SK-N-SH treated with all-trans-retinoic acid at 6 μM for 48 hours (cell line): ENCODE results near the gene LAMB1.

Source experiments
- ARNTL ChIP-seq: fragments of 450-650 bp; formaldehyde crosslinking; IDR thresholded peaks from 2 replicates; pipeline ENCODE4 v1.5.0; 2020; ENCODE audit warnings: low read depth, mild to moderate bottlenecking, moderate library complexity, borderline replicate concordance
- BACH2 ChIP-seq: fragments of 250-450 bp; sonication (Bioruptor Pico); IDR thresholded peaks from 2 replicates; pipeline ENCODE4 v1.9.0; 2021; ENCODE audit warnings: mild to moderate bottlenecking, borderline replicate concordance
- CREB5 ChIP-seq: fragments of 250-450 bp; sonication (Bioruptor Pico); IDR thresholded peaks from 2 replicates; pipeline ENCODE4 v1.5.1; 2020; ENCODE audit warnings: low read depth, mild to moderate bottlenecking, moderate library complexity
- CSRNP3 ChIP-seq: fragments of 250-450 bp; sonication (Bioruptor Pico); IDR thresholded peaks from 2 replicates; pipeline ENCODE4 v1.5.1; 2021; ENCODE audit warnings: mild to moderate bottlenecking, moderate library complexity
- ISL1 ChIP-seq: fragments of 250-450 bp; sonication (Bioruptor Pico); IDR thresholded peaks from 2 replicates; pipeline ENCODE4 v2.1.2; 2022; ENCODE audit warnings: mild to moderate bottlenecking, moderate library complexity
- PATZ1 ChIP-seq: fragments of 250-450 bp; sonication (Bioruptor Pico); IDR thresholded peaks from 2 replicates; pipeline ENCODE4 v1.8.0; 2020; ENCODE audit warnings: mild to moderate bottlenecking, moderate library complexity, borderline replicate concordance
- POU6F1 ChIP-seq: fragments of 250-450 bp; sonication (Bioruptor Pico); IDR thresholded peaks from 2 replicates; pipeline ENCODE4 v1.8.0; 2021; ENCODE audit warnings: low read depth, mild to moderate bottlenecking, moderate library complexity, borderline replicate concordance
- PPARA ChIP-seq: fragments of 250-450 bp; sonication (Bioruptor Pico); IDR thresholded peaks from 2 replicates; pipeline ENCODE4 v1.5.0; 2020; ENCODE audit warnings: mild to moderate bottlenecking, borderline replicate concordance
- RARB ChIP-seq: fragments of 250-450 bp; sonication (Bioruptor Pico); IDR thresholded peaks from 2 replicates; pipeline ENCODE4 v1.8.0; 2021; ENCODE audit warnings: mild to moderate bottlenecking, moderate library complexity
- TCF4 ChIP-seq: fragments of 250-450 bp; sonication (Bioruptor Pico); IDR thresholded peaks from 2 replicates; pipeline ENCODE4 v1.8.0; 2021; ENCODE audit warnings: mild to moderate bottlenecking, moderate library complexity, borderline replicate concordance
- ZFP3 ChIP-seq: fragments of 250-450 bp; sonication (Bioruptor Pico); IDR thresholded peaks from 2 replicates; pipeline ENCODE4 v1.5.0; 2020; ENCODE audit warnings: mild to moderate bottlenecking, moderate library complexity
- ZFP30 ChIP-seq: fragments of 450-650 bp; formaldehyde crosslinking; IDR thresholded peaks from 2 replicates; pipeline ENCODE4 v1.5.0; 2022; ENCODE audit warnings: mild to moderate bottlenecking, moderate library complexity
- ZNF565 ChIP-seq: fragments of 450-650 bp; formaldehyde crosslinking; conservative IDR thresholded peaks from 2 replicates; pipeline ENCODE4 v1.5.0; 2020; ENCODE audit warnings: low read depth, mild to moderate bottlenecking, moderate library complexity
- ZNF70 ChIP-seq: fragments of 450-650 bp; formaldehyde crosslinking; IDR thresholded peaks from 2 replicates; pipeline ENCODE4 v1.5.0; 2020; ENCODE audit warnings: mild to moderate bottlenecking, moderate library complexity

- no peak for TF ChIP-seq POU6F1 (CRISPR knock-in tag)
- no peak for TF ChIP-seq ZFP3 (CRISPR knock-in tag)
- no peak for TF ChIP-seq CREB5
- no peak for TF ChIP-seq PATZ1 (CRISPR knock-in tag)
- no peak for TF ChIP-seq ZFP30 (CRISPR knock-in tag)
- TF ChIP-seq ZNF70 (CRISPR knock-in tag): no peak
- no peak for TF ChIP-seq ZNF565 (CRISPR knock-in tag)
- no peak for TF ChIP-seq ARNTL (CRISPR knock-in tag)
- no peak for TF ChIP-seq ISL1 (CRISPR knock-in tag)
- TF ChIP-seq BACH2: no peak
- no peak for TF ChIP-seq RARB (CRISPR knock-in tag)
- no peak for TF ChIP-seq CSRNP3 (CRISPR knock-in tag)
- no peak for TF ChIP-seq TCF4 (CRISPR knock-in tag)
- TF ChIP-seq PPARA (CRISPR knock-in tag): no peak
These were observed 126.0 kb downstream of the LAMB1 start for GRCh38 chr7:107876916-107877315.
